Neutrophil (primary cell): ENCODE measurements around the gene STXBP3.

ENCODE experiments used
- H3K27ac ChIP-seq: fragments of 200-600 bp; sonication (generic); 2 replicates; pipeline ENCODE4 v1.5.1; 2016; ENCODE audit warnings: mild to moderate bottlenecking, moderate library complexity
- H3K27me3 ChIP-seq: fragments of 200-600 bp; sonication (generic); 2 replicates; pipeline ENCODE4 v1.6.0; 2016; ENCODE audit warnings: mild to moderate bottlenecking
- H3K36me3 ChIP-seq: fragments of 200-600 bp; sonication (generic); 2 replicates; pipeline ENCODE4 v1.5.1; 2017
- H3K4me1 ChIP-seq, 2 experiments: fragments of 200-600 bp in 1 of 2; sonication (generic) in 1 of 2; 1 replicate in 1 of 2; 2 replicates in 1 of 2; pipeline versions ENCODE4 v1.5.1 to v1.6.1; 2013 to 2016; ENCODE audit warnings: low read depth in 1 of 2, low read length in 1 of 2, mild to moderate bottlenecking in 1 of 2, moderate library complexity in 1 of 2; ENCODE audit not compliant: control insufficient read depth in 1 of 2, insufficient read depth in 1 of 2
- H3K4me3 ChIP-seq, 2 experiments: fragments of 200-600 bp in 1 of 2; sonication (generic) in 1 of 2; 1 replicate in 1 of 2; 2 replicates in 1 of 2; pipeline ENCODE4 v1.5.1; 2013 to 2016; ENCODE audit warnings: low read depth in 1 of 2, low read length in 1 of 2, mild to moderate bottlenecking in 1 of 2, moderate library complexity in 1 of 2
- H3K9me3 ChIP-seq: fragments of 200-600 bp; sonication (generic); 2 replicates; pipeline ENCODE4 v1.5.1; 2016
- CTCF ChIP-seq: fragments of 200-600 bp; sonication (generic); IDR thresholded peaks from 2 replicates; pipeline ENCODE4 v1.5.1; 2016; ENCODE audit warnings: antibody characterized with exemption

STXBP3 gene

DNA sequence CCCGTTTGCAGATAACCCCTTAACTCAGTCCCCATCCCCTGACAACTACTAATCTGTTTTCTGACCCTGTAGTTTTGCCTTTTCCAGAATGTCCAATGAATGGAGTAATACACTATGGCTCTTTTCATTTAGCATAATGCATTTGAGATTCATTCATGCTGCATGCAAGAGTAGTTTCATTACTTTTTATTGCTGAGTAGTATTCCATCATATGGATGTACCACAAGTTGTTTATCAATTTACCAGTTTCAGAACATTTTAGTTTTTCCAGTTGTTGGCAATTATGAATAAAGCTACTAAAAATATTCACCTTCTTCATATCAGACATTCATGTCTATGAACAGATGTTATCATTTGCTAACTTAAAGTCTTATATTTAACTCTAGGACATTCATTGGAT, 45.3 kb downstream of the STXBP3 start:
- Histone ChIP-seq H3K4me1 (no peaks in the 10 kb centered on the region), H3K27me3 (no peaks in the 10 kb centered on the region), H3K27ac (no peak overlapping the region), H3K4me3 (no peak overlapping the region), H3K9me3 (no peaks in the 10 kb centered on the region), H3K36me3 (peaks cover 74% of the 10 kb centered on the region)
- no peak for TF ChIP-seq CTCF

- Histone ChIP-seq H3K27me3 (no peaks in the 10 kb centered on the region), H3K9me3 (no peaks in the 10 kb centered on the region), H3K4me3 (no peak overlapping the region), H3K27ac (no peak overlapping the region), H3K36me3 (peaks cover 74% of the 10 kb centered on the region), H3K4me1 (no peaks in the 10 kb centered on the region)
- no peak for TF ChIP-seq CTCF
Observed at GRCh38 chr1:108792420-108792819, 45.9 kb downstream of the STXBP3 start.

GRCh38 chr1:108799001-108799400, 52.5 kb downstream of the STXBP3 start:
- no peaks in the 10 kb centered on the region for H3K27me3 ChIP-seq
- peaks cover 97% of the 10 kb centered on the region for H3K36me3 ChIP-seq
- H3K27ac ChIP-seq, result no peak overlapping the region
- no peaks in the 10 kb centered on the region for H3K4me1 ChIP-seq
- no peak overlapping the region for H3K4me3 ChIP-seq
- H3K9me3 ChIP-seq, result no peaks in the 10 kb centered on the region
- no peak for TF ChIP-seq CTCF

DNA sequence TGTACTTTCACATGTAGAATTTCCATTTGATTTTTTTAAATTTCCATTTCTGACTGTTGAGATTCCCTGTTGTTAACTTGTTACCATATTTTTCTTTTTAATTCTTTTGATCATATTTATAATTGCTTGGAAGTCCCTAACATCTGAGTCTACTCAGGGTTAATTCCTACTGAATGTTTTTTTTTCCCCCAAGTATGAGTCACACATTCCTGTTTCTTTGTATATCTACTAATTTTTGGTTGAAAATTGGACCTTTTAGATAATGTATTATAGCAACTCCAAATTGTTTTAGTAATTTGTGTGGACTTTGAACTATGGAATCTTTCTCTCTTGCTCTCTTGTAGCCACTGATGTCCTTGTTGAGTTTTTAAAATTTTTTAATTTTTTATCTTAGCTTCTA, 54.6 kb downstream of the STXBP3 start:
- Histone ChIP-seq H3K9me3 (no peaks in the 10 kb centered on the region), H3K36me3 (peaks cover 95% of the 10 kb centered on the region), H3K4me1 (no peaks in the 10 kb centered on the region), H3K27ac (no peak overlapping the region), H3K4me3 (no peak overlapping the region), H3K27me3 (no peaks in the 10 kb centered on the region)
- TF ChIP-seq CTCF, result no peak

DNA sequence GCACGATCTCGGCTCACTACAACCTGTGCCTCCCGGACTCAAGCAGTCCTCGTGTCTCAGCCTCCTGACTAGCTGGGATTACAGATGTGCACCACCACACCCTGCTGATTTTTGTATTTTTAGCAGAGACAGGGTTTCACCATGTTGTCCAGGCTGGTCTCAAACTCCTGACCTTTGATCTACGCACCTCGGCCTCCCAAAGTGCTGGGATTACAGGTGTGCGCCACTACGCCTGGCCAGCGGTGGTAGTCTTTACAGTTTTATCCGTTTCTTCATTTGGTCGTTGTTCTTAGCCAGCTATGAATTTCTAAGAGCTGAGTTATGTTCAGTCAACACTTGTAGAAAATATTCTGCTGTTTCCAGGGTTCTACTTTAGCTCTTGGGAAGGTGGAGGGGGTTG, 57.1 kb downstream of the STXBP3 start:
- no peak for TF ChIP-seq CTCF

GRCh38 chr1:108808438-108808837, 62.0 kb downstream of the STXBP3 start:
- no peak overlapping the region for H3K27ac ChIP-seq
- no peaks in the 10 kb centered on the region for H3K27me3 ChIP-seq
- H3K36me3 ChIP-seq, result peaks cover 82% of the 10 kb centered on the region
- no peak for TF ChIP-seq CTCF
- no peak overlapping the region for H3K4me3 ChIP-seq
- no peaks in the 10 kb centered on the region for H3K4me1 ChIP-seq
- H3K9me3 ChIP-seq, result no peaks in the 10 kb centered on the region

More for the DNA sequence above, 57.1 kb downstream of the STXBP3 start:
- H3K4me3 ChIP-seq, result no peak overlapping the region
- H3K4me1 ChIP-seq, result no peaks in the 10 kb centered on the region
- H3K36me3 ChIP-seq, result peaks cover 95% of the 10 kb centered on the region
- H3K27me3 ChIP-seq, result no peaks in the 10 kb centered on the region
- H3K9me3 ChIP-seq, result no peaks in the 10 kb centered on the region
- no peak overlapping the region for H3K27ac ChIP-seq
